Mucosa of descending colon (tissue), 3 donors: ENCODE data around the gene HAND1. TPM values are rescaled to one million over a fixed set of nuclear protein-coding genes. Genes with fewer than 3 reads are reported as not detected.

Experiments
- ATAC-seq: fragments of 200-7000 bp; cut with Tn5 transposase; one replicate; pipeline ENCODE4 v1.9.1; 2020; ENCODE audit warnings: mild to moderate bottlenecking, moderate library complexity
- DNase-seq, 3 donors: peaks; one replicate each; pipeline ENCODE4 v3.0.0-alpha.2; 2020
- H3K36me3 ChIP-seq: fragments of 200-600 bp; one replicate; pipeline ENCODE4 v1.8.0; 2021; ENCODE audit warnings: low read depth, mild to moderate bottlenecking
- H3K4me1 ChIP-seq: fragments of 200-600 bp; one replicate; pipeline ENCODE4 v1.8.0; 2021; ENCODE audit warnings: low read depth, mild to moderate bottlenecking
- H3K4me3 ChIP-seq: fragments of 200-600 bp; one replicate; pipeline ENCODE4 v1.8.0; 2021; ENCODE audit warnings: mild to moderate bottlenecking
- H3K9me3 ChIP-seq: fragments of 200-600 bp; one replicate; pipeline ENCODE4 v1.8.0; 2021; ENCODE audit warnings: mild to moderate bottlenecking
- intact Hi-C, 2 donors: fragments of 100-400 bp; cut with DNase I in 1 of 2; cut with micrococcal nuclease in 1 of 2; formaldehyde crosslinking; loops; one replicate each; pipeline versions ENCODE4 v1.11.0 to v1.11.1; 2022; cut with DNase I, micrococcal nuclease
- total RNA-seq, 3 donors: library from RNA; stranded (reverse); fragmentation: NEBNext Ultra II Directional in 2 of 3; extraction: Animal tissue kit (Norgen Biotek cat#: 25700) in 2 of 3; gene quantifications; one replicate each; pipeline versions ENCODE4 v1.2.1 to v1.2.4, GENCODE V29; 2021 to 2023
- TF ChIP-seq, protein P1 (sequence below): fragments of 200-600 bp; IDR thresholded peaks from one replicate; pipeline ENCODE4 v1.8.0; 2022; ENCODE audit warnings: antibody characterized with exemption, mild to moderate bottlenecking
- donor health status: DM: no; HTN: no; CAD: no; lungs with moderate emphysema.
- donor health status: DM: no; HTN: no; CAD: no.
- donor health status: DM: no; HTN: yes; CAD: no.

The HAND1 gene
- total RNA-seq, 3 donors from 2014 or later: 0.61 to 47.3 (median 1.8) TPM

DNA sequence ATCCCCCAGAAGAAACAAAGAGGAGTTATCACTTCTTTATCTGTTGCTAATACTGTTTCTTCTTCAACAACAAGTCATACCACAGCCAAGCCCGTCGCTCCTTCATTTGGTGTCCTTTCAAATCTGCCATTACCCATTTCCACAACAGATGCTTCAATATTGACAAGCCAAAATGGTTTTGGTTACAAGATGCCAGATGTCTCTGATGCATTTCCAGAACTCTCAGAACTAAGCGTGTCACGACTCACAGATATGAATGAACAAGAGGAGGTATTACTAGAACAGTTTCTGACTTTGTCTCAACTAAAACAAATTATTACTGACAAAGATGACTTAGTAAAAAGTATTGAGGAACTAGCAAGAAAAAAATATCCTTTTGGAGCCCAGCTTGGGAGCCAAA is 16.0 kb upstream of the HAND1 start:
- H3K36me3 ChIP-seq: no peaks in the 10 kb centered on the region
- intact Hi-C loops: no loop called here
- ATAC-seq: no peak
- TF ChIP-seq, protein P1, sequence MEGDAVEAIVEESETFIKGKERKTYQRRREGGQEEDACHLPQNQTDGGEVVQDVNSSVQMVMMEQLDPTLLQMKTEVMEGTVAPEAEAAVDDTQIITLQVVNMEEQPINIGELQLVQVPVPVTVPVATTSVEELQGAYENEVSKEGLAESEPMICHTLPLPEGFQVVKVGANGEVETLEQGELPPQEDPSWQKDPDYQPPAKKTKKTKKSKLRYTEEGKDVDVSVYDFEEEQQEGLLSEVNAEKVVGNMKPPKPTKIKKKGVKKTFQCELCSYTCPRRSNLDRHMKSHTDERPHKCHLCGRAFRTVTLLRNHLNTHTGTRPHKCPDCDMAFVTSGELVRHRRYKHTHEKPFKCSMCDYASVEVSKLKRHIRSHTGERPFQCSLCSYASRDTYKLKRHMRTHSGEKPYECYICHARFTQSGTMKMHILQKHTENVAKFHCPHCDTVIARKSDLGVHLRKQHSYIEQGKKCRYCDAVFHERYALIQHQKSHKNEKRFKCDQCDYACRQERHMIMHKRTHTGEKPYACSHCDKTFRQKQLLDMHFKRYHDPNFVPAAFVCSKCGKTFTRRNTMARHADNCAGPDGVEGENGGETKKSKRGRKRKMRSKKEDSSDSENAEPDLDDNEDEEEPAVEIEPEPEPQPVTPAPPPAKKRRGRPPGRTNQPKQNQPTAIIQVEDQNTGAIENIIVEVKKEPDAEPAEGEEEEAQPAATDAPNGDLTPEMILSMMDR: no peak
- no peak for DNase-seq
- no peaks in the 10 kb centered on the region for H3K4me1 ChIP-seq
- no peaks in the 10 kb centered on the region for H3K9me3 ChIP-seq
- H3K4me3 ChIP-seq: no peak overlapping the region

DNA sequence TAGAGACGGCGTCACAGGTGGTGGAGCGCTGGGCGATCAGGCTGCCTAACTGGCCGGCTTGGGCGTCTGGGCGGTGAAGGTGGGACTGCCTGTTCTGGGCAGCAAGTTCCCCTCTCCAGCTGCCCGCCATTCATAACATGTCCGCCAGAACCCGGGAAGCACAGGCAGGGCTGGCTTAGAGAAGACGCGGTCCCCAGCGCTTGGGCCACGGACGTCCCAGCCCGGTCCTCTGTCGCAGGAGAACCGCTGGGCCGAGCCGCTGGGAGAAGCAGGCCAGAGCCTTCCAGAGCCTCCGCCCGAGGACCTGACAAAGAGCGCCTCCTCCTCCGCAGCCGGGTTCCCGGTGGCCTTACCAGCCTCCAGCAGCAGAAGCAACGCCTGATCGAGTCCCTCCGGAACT is 15.2 kb upstream of the HAND1 start:
- Histone ChIP-seq H3K9me3 (no peaks in the 10 kb centered on the region), H3K4me3 (no peak overlapping the region), H3K4me1 (no peaks in the 10 kb centered on the region), H3K36me3 (no peaks in the 10 kb centered on the region)
- intact Hi-C loops: no loop called here
- DNase-seq: no peak
- ATAC-seq: no peak
- TF ChIP-seq, protein P1: no peak

DNA sequence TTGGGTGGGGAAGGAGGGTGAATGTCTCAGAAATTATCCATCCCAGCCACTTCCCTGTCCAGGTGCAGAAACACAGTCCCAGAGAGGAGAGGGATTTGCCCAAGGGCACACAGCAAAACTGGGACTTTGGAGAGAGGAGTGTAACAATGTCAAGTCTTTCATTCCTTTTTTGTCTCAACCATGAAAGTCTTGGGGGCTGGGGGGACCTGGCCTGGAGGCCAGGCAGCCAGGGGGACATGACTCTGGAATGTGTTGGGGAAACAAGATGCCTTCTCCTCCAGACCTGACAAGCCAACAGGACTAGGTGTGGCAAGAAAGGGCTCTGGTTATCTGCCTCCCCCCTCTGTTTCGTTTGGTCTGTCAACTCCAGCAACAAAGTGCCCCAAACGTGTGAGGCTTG is 13.9 kb upstream of the HAND1 start:
- intact Hi-C loops: no loop called here
- ATAC-seq: no peak
- DNase-seq: no peak
- TF ChIP-seq, protein P1: no peak
- no peaks in the 10 kb centered on the region for H3K4me1 ChIP-seq
- no peaks in the 10 kb centered on the region for H3K36me3 ChIP-seq
- no peak overlapping the region for H3K4me3 ChIP-seq
- no peaks in the 10 kb centered on the region for H3K9me3 ChIP-seq

- no peaks in the 10 kb centered on the region for H3K36me3 ChIP-seq
- H3K9me3 ChIP-seq: no peaks in the 10 kb centered on the region
- no peak for DNase-seq
- no peak for ATAC-seq
- H3K4me1 ChIP-seq: peaks cover 4% of the 10 kb centered on the region
- intact Hi-C loops: no loop called here
- H3K4me3 ChIP-seq: no peak overlapping the region
- TF ChIP-seq, protein P1: no peak
Measured at GRCh38 chr5:154487541-154487940, 9.5 kb upstream of the HAND1 start.

GRCh38 chr5:154486427-154486866 is 8.4 kb upstream of the HAND1 start:
- ATAC-seq (no peak), DNase-seq (no peak)
- intact Hi-C loops: no loop called here
- no peaks in the 10 kb centered on the region for H3K9me3 ChIP-seq
- H3K4me3 ChIP-seq: no peak overlapping the region
- TF ChIP-seq, protein P1: no peak
- peaks cover 4% of the 10 kb centered on the region for H3K4me1 ChIP-seq
- H3K36me3 ChIP-seq: no peaks in the 10 kb centered on the region

GRCh38 chr5:154485850-154486426 is 7.9 kb upstream of the HAND1 start:
- peaks cover 4% of the 10 kb centered on the region for H3K4me1 ChIP-seq
- no peaks in the 10 kb centered on the region for H3K9me3 ChIP-seq
- intact Hi-C loops: no loop called here
- no peaks in the 10 kb centered on the region for H3K36me3 ChIP-seq
- TF ChIP-seq, protein P1: no peak
- no peak for ATAC-seq
- H3K4me3 ChIP-seq: no peak overlapping the region
- DNase-seq: no peak
